ENCODE measurements around the gene CFAP46.

Gene CFAP46

DNA sequence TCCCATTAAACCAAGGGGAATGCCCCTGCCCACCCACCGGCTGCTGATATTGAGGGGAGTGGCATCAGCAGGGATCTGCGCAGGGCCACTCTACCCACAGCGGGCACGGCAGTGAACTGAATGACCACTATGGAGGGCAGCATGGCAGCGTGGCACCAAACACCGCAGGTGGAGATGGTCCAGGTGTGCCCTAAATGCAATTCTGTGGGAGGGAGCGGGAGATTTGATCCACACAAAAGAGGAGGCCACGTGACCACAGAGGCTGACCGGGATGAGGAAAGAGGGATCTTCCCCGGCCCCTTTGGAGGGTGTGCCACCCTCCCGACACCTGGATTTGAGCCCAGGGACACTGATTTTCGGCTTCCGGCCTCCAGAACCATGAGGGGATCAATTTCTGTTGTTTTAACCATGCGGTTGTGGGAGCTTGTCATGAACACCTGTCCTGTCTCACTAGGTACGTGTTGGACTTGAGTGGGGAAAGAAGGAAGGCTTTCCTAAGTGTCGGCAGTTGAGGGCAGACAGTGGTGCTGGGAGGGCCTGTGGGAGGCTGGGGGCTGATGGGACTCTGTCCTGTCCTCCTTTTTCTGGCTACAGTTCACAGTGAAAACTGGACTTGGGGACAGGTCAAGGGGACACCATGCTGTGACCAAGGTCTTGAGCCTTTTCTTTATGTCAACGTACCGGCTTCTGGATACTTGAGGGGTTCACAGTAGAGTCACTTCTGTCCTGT is 66.1 kb downstream of the CFAP46 start:
- H3K4me3 ChIP-seq (replicated peaks; ENCODE audit: low read depth, low read length), result no peak overlapping the region
- TF ChIP-seq, protein P1, sequence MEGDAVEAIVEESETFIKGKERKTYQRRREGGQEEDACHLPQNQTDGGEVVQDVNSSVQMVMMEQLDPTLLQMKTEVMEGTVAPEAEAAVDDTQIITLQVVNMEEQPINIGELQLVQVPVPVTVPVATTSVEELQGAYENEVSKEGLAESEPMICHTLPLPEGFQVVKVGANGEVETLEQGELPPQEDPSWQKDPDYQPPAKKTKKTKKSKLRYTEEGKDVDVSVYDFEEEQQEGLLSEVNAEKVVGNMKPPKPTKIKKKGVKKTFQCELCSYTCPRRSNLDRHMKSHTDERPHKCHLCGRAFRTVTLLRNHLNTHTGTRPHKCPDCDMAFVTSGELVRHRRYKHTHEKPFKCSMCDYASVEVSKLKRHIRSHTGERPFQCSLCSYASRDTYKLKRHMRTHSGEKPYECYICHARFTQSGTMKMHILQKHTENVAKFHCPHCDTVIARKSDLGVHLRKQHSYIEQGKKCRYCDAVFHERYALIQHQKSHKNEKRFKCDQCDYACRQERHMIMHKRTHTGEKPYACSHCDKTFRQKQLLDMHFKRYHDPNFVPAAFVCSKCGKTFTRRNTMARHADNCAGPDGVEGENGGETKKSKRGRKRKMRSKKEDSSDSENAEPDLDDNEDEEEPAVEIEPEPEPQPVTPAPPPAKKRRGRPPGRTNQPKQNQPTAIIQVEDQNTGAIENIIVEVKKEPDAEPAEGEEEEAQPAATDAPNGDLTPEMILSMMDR (IDR thresholded peaks at IDR 0.05; ENCODE audit: low read length, missing control alignments), result no peak
- no peak for DNase-seq (ENCODE audit: low read depth)

DNA sequence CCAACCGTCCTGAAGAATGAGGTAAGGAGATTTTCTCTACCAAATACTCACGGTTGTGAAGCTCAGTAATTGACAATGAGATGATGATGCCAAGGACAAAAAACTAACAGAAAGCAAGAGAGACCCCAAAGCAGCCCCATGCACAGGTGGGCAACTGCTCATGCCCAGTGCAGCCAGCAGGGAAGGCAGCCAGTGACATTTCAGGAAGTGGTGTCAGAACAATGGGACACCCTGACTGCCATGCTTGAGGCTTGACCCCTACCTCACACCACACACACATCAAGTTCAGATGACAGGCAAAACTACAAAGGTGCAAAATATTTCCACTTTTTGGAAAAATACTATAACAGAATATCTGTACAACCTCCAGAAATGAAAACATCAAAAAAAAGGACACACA is 66.9 kb downstream of the CFAP46 start:
- H3K4me3 ChIP-seq (replicated peaks; ENCODE audit: low read depth, low read length), result no peak overlapping the region
- no peak for DNase-seq (ENCODE audit: low read depth)
- TF ChIP-seq, protein P1 (IDR thresholded peaks at IDR 0.05; ENCODE audit: low read length, missing control alignments), result no peak

DNA sequence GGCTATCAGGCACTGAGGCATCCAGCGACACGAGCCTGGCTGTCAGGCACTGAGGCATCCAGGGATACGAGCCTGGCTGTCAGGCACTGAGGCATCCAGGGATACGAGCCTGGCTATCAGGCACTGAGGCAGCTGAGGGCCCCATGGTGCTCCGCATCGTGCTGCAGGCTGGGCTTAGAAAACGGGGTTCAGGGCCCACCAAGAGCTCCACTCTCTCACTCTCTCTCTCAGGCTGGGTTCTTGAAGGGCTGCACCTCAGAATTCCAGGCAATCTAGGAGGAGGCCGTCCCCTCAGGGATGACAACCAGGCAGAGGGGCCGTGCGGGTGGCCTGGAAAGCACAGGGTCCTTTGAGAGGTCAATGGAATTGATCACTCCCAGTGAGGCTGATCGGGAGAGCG is 69.0 kb downstream of the CFAP46 start:
- no peak for DNase-seq (ENCODE audit: low read depth)
- TF ChIP-seq, protein P1 (IDR thresholded peaks at IDR 0.05; ENCODE audit: low read length, missing control alignments), result no peak
- no peak overlapping the region for H3K4me3 ChIP-seq (replicated peaks; ENCODE audit: low read depth, low read length)

DNA sequence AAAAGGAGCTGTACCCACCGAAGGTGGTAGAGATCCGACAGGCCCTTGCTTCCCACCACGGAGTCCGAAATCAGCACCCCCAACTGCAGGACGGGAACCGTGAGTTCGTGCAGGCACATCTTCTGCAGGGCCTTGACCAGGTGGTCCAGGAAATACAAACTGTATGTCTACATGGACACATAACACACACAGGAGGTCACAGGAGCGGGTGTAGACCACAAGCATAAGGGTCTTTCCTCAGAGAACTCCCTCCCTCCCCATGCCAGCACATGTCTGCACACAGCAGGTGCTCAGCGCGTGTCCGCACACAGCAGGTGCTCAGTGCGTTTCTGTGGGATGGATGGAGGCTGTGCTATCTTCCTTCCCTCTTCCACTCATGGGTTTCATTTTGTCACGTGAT is 69.7 kb downstream of the CFAP46 start:
- TF ChIP-seq, protein P1 (IDR thresholded peaks at IDR 0.05; ENCODE audit: low read length, missing control alignments), result no peak
- DNase-seq (ENCODE audit: low read depth), result no peak
- H3K4me3 ChIP-seq (replicated peaks; ENCODE audit: low read depth, low read length), result no peak overlapping the region

DNA sequence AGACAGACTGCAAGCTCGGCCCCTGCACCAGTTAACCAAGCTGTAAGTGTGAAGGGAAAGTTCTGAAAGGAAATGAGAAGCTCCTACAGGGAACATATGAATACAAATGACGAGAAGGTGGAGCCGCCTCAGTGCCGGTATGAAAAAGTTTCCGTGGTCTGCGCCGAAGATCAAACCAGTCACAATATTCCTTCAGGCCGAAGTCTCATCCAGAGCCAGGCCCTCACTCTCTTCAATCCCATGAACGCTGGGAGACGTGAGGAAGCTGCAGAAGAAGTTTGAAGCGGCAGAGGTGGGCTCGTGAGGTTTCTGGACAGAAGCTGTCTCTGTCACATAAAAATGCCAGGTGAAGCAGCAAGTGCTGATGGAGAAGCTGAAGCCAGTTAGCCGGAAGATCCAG is 71.9 kb downstream of the CFAP46 start:
- no peak for DNase-seq (ENCODE audit: low read depth)
- TF ChIP-seq, protein P1 (IDR thresholded peaks at IDR 0.05; ENCODE audit: low read length, missing control alignments), result no peak
- no peak overlapping the region for H3K4me3 ChIP-seq (replicated peaks; ENCODE audit: low read depth, low read length)

DNA sequence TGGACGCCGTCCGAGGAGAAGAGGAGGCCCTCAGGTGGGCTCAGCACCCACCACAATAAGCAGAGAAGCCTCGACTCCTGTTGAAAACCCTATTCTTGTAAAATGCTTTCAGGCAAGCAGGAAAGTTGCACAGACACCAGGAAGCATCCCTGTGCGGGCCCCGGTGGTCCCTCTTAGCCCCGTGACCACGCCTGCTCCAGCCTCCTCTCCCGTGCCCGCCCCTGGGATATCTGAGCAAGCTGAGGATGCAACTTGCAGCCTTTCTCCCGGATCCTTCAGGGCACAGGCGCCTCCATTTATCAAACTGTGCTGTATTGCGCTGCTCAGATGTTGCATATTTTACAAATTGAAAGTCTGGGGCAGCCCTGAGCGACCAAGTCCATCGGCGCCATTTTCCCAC is 72.7 kb downstream of the CFAP46 start:
- TF ChIP-seq, protein P1 (IDR thresholded peaks at IDR 0.05; ENCODE audit: low read length, missing control alignments), result no peak
- DNase-seq (ENCODE audit: low read depth), result no peak
- H3K4me3 ChIP-seq (replicated peaks; ENCODE audit: low read depth, low read length), result no peak overlapping the region

DNA sequence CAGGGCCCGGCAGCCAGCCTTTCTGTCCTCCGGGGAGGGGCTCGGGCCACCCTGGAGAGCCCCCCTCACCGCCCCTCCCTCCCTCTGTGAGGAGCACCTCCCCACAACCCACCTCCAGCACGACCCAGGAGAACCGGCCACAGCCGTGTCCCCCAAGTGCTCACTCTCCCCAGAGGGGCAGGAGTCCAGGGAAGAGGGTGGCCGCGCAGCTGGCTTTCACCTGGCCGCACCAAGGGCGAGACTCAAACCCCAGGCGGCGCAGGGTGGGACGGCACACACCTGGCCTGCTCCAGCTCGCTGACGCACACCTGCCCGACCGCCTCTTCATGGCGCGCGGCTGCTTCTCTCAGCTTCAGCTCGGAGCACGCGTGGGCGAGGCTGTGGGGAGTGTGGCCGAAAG is 73.4 kb downstream of the CFAP46 start:
- no peak for DNase-seq (ENCODE audit: low read depth)
- H3K4me3 ChIP-seq (replicated peaks; ENCODE audit: low read depth, low read length), result no peak overlapping the region
- TF ChIP-seq, protein P1 (IDR thresholded peaks at IDR 0.05; ENCODE audit: low read length, missing control alignments), result no peak

Data from fibroblast of pulmonary artery (primary cell).